HuH-7 (cell line): Measurements from ENCODE around the gene ZRANB3.
"Not testable (repeated sequence)": the region's sequence is repeated elsewhere in the genome, so short reads cannot be mapped to it uniquely, and the experiment has no call there.

Experiments used
- DNase-seq: peaks from one replicate; pipeline ENCODE4 v3.0.0; 2011; ENCODE audit warnings: low spot score

Gene ZRANB3

GRCh38 chr2:135530313-135531230 lies at the start of gene ZRANB3:
TSS of gene ZRANB3 (minus strand) at chr2:135531218.
- DNase-seq = peak; percentile 83

GRCh38 chr2:135573620-135574019 lies 42.6 kb upstream of the ZRANB3 start:
- DNase-seq = no peak

GRCh38 chr2:135570884-135571283 lies 39.9 kb upstream of the ZRANB3 start:
- DNase-seq = no peak

DNA sequence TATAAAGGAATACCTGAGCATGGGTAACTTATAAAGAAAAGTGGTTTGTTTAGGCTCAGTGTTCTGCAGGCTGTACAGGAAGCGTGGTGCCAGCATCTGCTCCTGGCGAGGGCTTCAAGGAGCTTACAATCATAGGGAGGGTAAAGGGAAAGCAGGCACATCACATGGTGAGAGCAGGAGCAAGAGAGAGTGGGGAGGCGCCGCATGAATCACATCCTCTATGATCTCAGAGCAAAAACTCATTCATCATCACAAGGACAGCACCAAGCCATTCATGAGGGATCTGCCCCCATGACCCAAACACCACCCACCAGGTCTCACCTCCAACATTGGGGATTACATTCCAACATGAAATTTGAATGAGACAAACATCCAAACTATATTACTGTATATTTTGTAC lies 32.8 kb upstream of the ZRANB3 start:
- no peak for DNase-seq

- no peak for DNase-seq
Observed at GRCh38 chr2:135561925-135562324, 30.9 kb upstream of the ZRANB3 start.

DNA sequence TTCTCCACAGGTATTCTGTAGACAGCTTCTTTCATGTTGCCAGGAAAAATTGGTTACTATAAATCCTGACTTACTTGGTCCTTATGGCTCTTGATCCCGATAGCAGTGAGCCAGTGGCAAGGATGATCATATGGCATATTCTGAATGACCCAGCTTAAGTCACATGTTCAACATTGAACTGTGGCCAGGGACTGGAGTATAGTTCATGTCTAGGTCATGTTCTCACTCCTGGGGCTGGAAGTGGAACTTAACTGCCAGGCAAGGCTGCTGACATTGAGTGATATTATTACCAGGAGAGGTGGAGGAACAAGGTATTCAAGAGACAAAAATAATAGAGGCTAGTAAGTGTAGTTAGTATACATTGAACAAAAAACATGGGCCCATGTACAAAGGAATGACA lies 26.5 kb upstream of the ZRANB3 start:
- no peak for DNase-seq

DNA sequence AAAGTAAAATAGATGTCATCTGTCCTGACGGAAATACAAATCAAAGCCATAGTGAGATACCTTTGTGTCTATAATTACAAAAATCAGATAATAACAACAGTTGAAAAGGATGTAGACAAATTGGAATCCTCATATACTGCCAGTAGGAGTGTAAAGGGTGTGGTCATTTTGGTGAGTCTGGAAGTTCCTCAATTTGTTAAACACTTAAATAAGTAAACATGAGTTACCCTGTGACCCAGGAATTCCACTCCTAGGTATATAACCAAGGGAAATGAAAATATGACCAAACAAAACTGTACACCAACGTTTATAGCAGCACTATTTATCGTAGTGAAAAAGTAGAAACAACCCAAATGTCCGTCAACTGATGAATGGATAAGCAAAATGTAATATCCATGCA lies 24.3 kb upstream of the ZRANB3 start:
- no peak for DNase-seq

DNA sequence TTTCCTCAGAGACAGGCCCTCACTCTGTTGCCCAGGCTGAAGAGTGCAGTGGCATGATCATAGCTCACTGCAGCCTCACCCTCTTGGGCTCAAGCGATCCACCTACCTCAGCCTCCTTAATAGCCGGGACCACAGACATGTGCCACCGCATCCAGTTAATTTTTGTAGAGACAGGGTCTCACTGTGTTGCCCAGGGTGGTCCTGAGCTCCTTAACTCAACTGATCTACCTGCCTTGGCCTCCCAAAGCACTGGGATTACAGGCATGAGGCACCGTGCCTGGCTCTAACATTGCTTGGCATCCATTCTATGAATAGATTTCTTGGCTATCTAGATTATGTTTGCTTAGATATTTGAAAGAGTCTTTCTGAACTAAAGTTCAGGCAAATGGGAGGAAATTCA lies 21.9 kb upstream of the ZRANB3 start:
- no peak for DNase-seq

GRCh38 chr2:135551356-135551755 lies 20.3 kb upstream of the ZRANB3 start:
- DNase-seq = no peak

DNA sequence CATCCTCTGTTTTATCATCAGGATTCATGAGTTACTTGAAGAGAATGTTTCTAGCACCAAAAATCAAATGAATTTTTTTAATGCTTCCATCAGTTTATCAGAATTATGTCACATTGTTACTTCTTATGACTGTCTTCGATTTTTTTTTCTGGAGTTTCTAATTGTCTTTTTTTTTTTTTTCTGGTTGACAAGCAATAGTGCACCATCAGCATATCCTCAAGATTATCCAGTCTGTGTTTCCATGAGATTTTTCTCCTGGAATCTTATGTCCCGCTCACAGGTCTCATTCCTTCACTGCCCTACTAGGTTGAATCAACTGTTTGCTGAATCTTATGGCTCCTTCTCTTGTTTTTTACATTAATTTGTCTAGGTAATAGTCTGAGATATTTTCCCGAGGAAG lies 16.3 kb upstream of the ZRANB3 start:
- DNase-seq = no peak

- DNase-seq = no peak
Observed at GRCh38 chr2:135546436-135546835, 15.4 kb upstream of the ZRANB3 start.

DNA sequence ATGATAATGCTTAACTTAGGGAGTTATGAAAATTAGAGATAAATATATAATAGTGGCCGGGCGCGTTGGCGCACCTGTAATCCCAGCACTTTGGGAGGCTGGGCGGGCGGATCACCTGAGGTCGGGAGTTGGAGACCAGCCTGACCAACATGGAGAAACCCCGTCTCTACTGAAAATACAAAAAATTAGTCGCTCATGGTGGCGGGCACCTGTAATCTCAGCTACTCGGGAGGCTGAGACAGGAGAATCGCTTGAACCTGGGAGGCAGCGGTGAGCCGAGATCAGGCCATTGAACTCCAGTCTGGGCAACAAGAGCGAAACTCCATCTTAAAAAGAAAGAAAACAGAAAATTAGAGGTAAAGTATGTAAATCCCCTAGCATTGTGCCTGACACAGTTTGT lies 2.5 kb upstream of the ZRANB3 start:
- DNase-seq = not testable (repeated sequence)

- no peak for DNase-seq
Observed at GRCh38 chr2:135532581-135532980, 1.6 kb upstream of the ZRANB3 start.

DNA sequence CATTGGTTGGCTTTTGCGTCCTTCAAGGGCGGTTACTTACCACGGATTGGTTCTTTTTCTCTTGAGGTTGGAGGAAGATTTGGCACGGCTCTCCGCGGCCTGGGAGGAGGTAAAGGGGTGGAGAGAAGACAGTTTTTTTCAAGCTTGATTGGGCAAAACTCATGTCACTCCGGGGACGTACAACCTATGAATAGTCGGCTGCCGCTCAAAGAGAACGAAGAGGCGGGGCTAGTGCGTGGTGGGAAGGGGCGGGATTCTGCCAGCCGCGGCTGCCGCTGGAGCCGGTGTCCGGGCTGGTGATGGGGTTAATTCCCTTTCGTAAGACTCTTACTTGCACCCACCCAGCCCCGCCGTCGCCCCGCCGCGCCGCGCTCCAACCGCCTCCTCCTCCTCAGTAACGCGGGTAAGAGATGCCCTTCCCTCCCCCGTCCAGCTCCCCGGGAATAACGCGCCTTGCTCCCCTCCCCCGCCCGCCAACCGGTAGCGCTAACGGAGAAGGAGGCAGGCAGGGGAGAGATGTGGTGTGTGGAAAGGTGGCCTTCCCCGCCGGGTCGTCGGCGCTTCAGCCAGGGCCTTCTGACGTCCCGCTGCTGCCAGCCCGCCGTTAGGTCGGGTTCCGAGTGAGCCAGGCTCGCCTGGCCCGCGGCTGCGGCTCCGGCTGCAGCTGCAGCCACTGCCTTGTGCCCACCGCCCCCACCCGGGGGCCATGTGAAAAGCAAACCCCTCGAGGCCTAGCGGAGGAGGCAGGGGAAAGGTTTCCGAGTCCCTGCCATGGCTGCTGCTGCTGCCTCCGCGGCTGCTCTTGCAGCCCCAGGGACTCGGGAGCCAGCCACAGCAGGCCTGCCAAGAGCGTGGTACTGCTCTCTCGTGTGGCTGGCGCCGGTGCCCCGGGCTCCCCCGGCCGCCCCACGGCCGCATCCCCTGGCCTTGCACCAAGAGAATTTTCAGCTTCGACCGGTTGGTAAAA lies 496 bp upstream of the ZRANB3 start, which contains the start of gene R3HDM1:
R3HDM1 (plus strand) TSS at position 254 of the 967 bp plus-strand sequence. CDS start 73,362 bp downstream, outside the sequence.
- peak; percentile 92 for DNase-seq

DNA sequence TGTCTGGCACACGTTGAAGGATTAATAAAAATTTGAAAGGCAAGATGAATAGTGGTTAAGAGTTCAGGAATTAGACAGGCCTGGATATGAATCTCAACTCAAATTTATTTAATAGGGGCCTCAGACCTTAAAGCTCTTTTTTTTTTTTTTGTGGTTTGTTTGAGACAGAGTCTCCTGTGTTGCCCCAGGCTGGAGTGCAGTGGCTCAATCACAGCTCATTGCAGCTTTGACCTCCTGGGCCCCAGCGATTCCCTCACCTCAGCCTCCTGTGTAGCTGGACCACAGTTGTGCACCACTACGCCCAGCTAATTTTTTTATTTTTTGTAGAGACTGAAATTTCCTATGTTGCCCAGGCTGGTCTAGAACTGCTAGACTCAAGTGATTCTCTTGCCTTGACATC lies 3.0 kb downstream of the ZRANB3 start:
- no peak for DNase-seq

GRCh38 chr2:135525786-135526185 lies 5.2 kb downstream of the ZRANB3 start:
- no peak for DNase-seq

- no peak for DNase-seq
Observed at GRCh38 chr2:135512099-135512498, 18.9 kb downstream of the ZRANB3 start.

DNA sequence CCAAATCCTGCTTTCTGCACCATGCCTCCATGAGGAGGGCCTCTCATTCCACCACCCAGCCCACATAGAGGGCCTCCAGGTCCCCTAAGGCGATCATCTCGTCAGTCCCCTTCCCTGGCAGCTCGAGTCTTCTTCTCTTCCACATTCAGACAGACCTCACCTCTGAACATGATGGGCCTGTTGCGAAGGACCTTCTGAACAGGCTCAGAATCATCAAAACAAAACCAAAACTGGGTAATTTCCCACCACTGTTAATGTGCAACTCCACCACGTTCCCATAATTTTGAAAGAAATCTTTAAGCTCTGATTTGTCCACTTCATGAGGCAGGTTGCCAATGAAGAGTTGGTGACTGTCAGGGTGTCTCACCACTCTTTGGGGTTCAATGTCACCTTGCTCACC lies 20.4 kb downstream of the ZRANB3 start:
- DNase-seq = no peak

DNA sequence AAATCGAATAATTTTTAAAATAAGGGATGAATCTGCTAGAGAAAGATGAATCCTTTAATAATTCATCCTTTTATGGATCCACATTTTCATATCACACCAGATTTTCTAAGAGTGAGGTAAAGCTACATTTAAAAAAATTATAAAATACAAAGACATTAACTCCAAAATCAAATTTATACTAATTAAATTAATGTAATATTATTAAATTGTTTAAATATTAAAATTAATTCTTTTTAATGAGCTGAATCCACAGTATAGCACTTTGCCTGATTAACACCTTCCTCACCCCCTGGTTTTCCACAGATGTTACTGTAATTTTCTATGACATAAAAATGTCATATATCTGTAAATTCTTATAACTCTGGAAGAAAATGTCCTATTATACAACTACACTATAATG lies 26.2 kb downstream of the ZRANB3 start:
- DNase-seq = no peak

DNA sequence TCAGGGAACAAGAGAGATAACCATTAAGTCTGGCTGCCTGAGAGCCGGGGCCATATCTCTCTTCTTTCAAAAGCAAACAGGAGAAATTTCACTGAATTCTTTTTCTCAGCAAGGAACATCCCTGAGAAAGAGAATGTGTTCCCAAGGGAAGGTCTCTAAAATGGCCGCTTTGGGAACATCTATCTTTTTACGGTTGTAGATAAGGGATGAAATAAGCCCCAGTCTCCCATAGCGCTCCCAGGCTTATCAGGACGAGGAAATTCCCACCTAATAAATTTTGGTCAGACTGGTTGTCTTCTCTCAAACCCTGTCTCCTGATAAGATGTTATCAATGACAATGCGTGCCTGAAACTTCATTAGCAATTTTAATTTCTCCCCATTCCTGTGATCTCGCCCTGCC lies 32.4 kb downstream of the ZRANB3 start:
- not testable (repeated sequence) for DNase-seq

DNA sequence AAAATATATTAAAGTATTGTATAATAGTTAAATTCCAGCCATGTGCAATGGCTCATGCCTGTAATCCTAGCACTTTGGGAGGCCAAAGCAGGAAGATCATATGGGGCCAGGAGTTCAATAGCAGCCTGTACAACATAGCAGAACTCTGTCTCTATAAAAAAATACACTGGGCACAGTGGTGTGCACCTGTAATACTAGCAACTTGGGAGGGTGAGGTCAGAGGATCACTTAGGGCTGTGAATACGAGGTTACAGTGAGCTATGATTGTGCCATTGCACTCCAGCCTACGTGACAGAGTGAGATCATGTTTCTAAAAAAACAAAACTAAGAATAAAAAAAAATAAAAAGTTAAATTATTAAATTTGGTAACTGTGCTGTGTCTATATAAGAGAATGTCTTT lies 36.1 kb downstream of the ZRANB3 start:
- DNase-seq = no peak

DNA sequence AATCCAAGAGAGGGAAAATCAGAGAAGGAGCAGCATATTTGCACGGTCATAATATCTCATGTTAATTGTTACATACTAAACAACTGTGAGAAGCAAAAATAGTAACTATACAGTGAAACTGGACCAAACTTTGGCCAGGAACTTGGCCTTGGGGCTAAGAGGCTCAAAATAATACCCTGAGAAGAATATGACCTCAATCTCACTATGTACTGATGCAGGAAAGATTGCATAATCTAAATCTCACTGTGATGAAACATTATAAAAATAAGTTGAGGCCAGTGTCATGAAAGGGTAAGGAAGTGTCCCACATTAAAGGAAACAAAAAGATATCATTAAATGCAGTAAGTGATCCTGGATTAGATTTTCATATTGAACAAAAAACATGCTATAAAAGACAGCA lies 36.5 kb downstream of the ZRANB3 start:
- no peak for DNase-seq

DNA sequence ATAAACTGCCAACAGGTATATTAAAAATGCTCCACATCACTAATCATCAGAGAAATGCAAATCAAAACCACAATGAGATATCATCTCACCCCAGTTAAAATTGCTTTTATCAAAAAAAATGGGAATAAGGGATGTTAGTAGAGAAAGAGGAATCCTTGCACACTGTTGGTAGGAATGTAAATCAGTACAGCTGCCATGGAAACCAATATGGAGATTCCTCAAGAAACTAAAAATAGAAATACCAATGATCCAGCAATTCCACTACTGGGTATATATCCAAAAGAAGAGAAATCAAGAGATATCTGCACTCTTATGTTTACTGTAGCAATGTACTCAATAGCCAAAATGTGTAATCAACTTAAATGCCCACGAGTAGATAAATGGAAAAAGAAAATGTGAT lies 40.6 kb downstream of the ZRANB3 start:
- DNase-seq = no peak
